Activated T-cell treated with anti-CD3 and anti-CD28 coated beads, Interleukin-2, amount 50 U/mL, for 72 hours (primary cell): ENCODE measurements around the gene KBTBD7. TPM values are rescaled to one million over a fixed set of nuclear protein-coding genes. Genes with fewer than 3 reads are reported as not detected.

Experiments used
- ATAC-seq, 2 donors: fragments of 150-1000 bp; cut with Tn5 transposase; replicated peaks in 1 of 2; 2 replicates each; pipeline ENCODE4 v1.10.0; 2021; ENCODE audit warnings: moderate library complexity in 2 of 2, mild to moderate bottlenecking in 1 of 2
- DNase-seq, 2 donors: peaks; one replicate each; pipeline ENCODE4 v3.0.0; 2021 to 2022; ENCODE audit warnings: mixed read lengths in 1 of 2
- H3K27ac Mint-ChIP-seq: one replicate; pipeline ENCODE4 v1.8.0; 2022; ENCODE audit warnings: mild to moderate bottlenecking, moderate library complexity, mixed read lengths
- H3K27me3 Mint-ChIP-seq: one replicate; pipeline ENCODE4 v1.8.0; 2022; ENCODE audit warnings: low read depth, mixed read lengths
- H3K36me3 Mint-ChIP-seq, 2 donors: one replicate each; pipeline ENCODE4 v1.8.0; 2022; ENCODE audit warnings: mixed read lengths in 2 of 2, mild to moderate bottlenecking in 1 of 2; ENCODE audit not compliant: insufficient read depth in 2 of 2
- H3K4me1 Mint-ChIP-seq: one replicate; pipeline ENCODE4 v1.8.0; 2022; ENCODE audit warnings: low read depth, mixed read lengths
- H3K4me3 Mint-ChIP-seq, 2 donors: one replicate each; pipeline ENCODE4 v1.8.0; 2022; ENCODE audit warnings: mild to moderate bottlenecking in 2 of 2, mixed read lengths in 2 of 2, moderate library complexity in 2 of 2
- H3K9me3 Mint-ChIP-seq, 2 donors: one replicate each; pipeline ENCODE4 v1.8.0; 2022; ENCODE audit warnings: mixed read lengths in 2 of 2
- total RNA-seq, 2 donors: library from RNA; stranded (reverse); gene quantifications; one replicate each; pipeline ENCODE4 v1.2.3, GENCODE V29; 2022

KBTBD7 gene
- total RNA-seq, 2 donors from 2014 or later, result 4.2 to 4.6 TPM

GRCh38 chr13:41213919-41214318 lies 19.6 kb upstream of the KBTBD7 start:
- Mint-ChIP-seq H3K4me1 (no peaks in the 10 kb centered on the region), H3K27me3 (no peaks in the 10 kb centered on the region), H3K9me3 (peaks cover 4 to 11% of the 10 kb centered on the region in 2 donors), H3K4me3 (no peak overlapping the region), H3K36me3 (peaks cover 5 to 15% of the 10 kb centered on the region in 2 donors), H3K27ac (no peak overlapping the region)
- ATAC-seq (no peak), DNase-seq (no peak)

- no peak for DNase-seq
- H3K27me3 Mint-ChIP-seq, result no peaks in the 10 kb centered on the region
- no peak for ATAC-seq
- H3K36me3 Mint-ChIP-seq, result peaks cover 5 to 17% of the 10 kb centered on the region in 2 donors
- no peak overlapping the region for H3K27ac Mint-ChIP-seq
- no peaks in the 10 kb centered on the region for H3K4me1 Mint-ChIP-seq
- no peak overlapping the region for H3K4me3 Mint-ChIP-seq
- H3K9me3 Mint-ChIP-seq, result peaks cover 4 to 13% of the 10 kb centered on the region in 2 donors
Observed at GRCh38 chr13:41213316-41213715, 18.9 kb upstream of the KBTBD7 start.

- Mint-ChIP-seq H3K9me3 (peaks cover 4 to 13% of the 10 kb centered on the region in 2 donors), H3K27me3 (no peaks in the 10 kb centered on the region), H3K36me3 (peaks cover 5 to 17% of the 10 kb centered on the region in 2 donors), H3K4me1 (no peaks in the 10 kb centered on the region), H3K4me3 (no peak overlapping the region), H3K27ac (no peak overlapping the region)
- DNase-seq, result no peak
- ATAC-seq, result no peak
Observed at GRCh38 chr13:41212881-41213280, 18.5 kb upstream of the KBTBD7 start.

- H3K27me3 Mint-ChIP-seq, result no peaks in the 10 kb centered on the region
- H3K36me3 Mint-ChIP-seq, result peaks cover 5 to 17% of the 10 kb centered on the region in 2 donors
- DNase-seq (no peak), ATAC-seq (no peak)
- no peak overlapping the region for H3K4me3 Mint-ChIP-seq
- H3K9me3 Mint-ChIP-seq, result peaks cover 4 to 16% of the 10 kb centered on the region in 2 donors
- no peaks in the 10 kb centered on the region for H3K4me1 Mint-ChIP-seq
- peak overlapping the region; percentile 32 for H3K27ac Mint-ChIP-seq
Observed at GRCh38 chr13:41211062-41211461, 16.7 kb upstream of the KBTBD7 start.

GRCh38 chr13:41206467-41206866 lies 12.1 kb upstream of the KBTBD7 start:
- Mint-ChIP-seq H3K27ac (no peak overlapping the region), H3K4me3 (no peak overlapping the region), H3K36me3 (peaks cover 3 to 9% of the 10 kb centered on the region in 2 donors), H3K4me1 (no peaks in the 10 kb centered on the region), H3K27me3 (no peaks in the 10 kb centered on the region), H3K9me3 (peaks cover 3 to 14% of the 10 kb centered on the region in 2 donors)
- ATAC-seq (no peak), DNase-seq (no peak)

GRCh38 chr13:41203810-41204209 lies 9.4 kb upstream of the KBTBD7 start:
- no peak overlapping the region for H3K4me3 Mint-ChIP-seq
- ATAC-seq, result no peak
- H3K27me3 Mint-ChIP-seq, result no peaks in the 10 kb centered on the region

GRCh38 chr13:41200126-41200525 lies 5.8 kb upstream of the KBTBD7 start:
- no peak overlapping the region for H3K4me3 Mint-ChIP-seq
- no peak for ATAC-seq
- no peak for DNase-seq

More at GRCh38 chr13:41203810-41204209, 9.4 kb upstream of the KBTBD7 start:
- Mint-ChIP-seq H3K9me3 (peaks cover 0 to 5% of the 10 kb centered on the region in 2 donors), H3K36me3 (peaks cover 0 to 2% of the 10 kb centered on the region in 2 donors), H3K4me1 (peaks cover 9% of the 10 kb centered on the region), H3K27ac (no peak overlapping the region)
- no peak for DNase-seq

GRCh38 chr13:41199526-41199925 lies 5.2 kb upstream of the KBTBD7 start:
- no peaks in the 10 kb centered on the region for H3K27me3 Mint-ChIP-seq
- H3K4me3 Mint-ChIP-seq, result no peak overlapping the region
- peaks cover 18% of the 10 kb centered on the region for H3K4me1 Mint-ChIP-seq
- no peaks in the 10 kb centered on the region for H3K36me3 Mint-ChIP-seq
- no peak for ATAC-seq
- H3K9me3 Mint-ChIP-seq, result no peaks in the 10 kb centered on the region
- no peak for DNase-seq
- H3K27ac Mint-ChIP-seq, result no peak overlapping the region

More at GRCh38 chr13:41200126-41200525, 5.8 kb upstream of the KBTBD7 start:
- Mint-ChIP-seq H3K36me3 (no peaks in the 10 kb centered on the region), H3K9me3 (no peaks in the 10 kb centered on the region), H3K27ac (no peak overlapping the region), H3K4me1 (peaks cover 18% of the 10 kb centered on the region), H3K27me3 (no peaks in the 10 kb centered on the region)

- DNase-seq, result no peak
- Mint-ChIP-seq H3K36me3 (peaks cover 1 to 3% of the 10 kb centered on the region in 2 donors), H3K4me1 (peaks cover 20% of the 10 kb centered on the region), H3K27me3 (no peaks in the 10 kb centered on the region), H3K27ac (no peak overlapping the region), H3K9me3 (no peaks in the 10 kb centered on the region), H3K4me3 (no peak overlapping the region)
- ATAC-seq, result no peak
Observed at GRCh38 chr13:41199079-41199478, 4.7 kb upstream of the KBTBD7 start.

- no peak overlapping the region for H3K4me3 Mint-ChIP-seq
- H3K27ac Mint-ChIP-seq, result no peak overlapping the region
- no peak for ATAC-seq
- no peaks in the 10 kb centered on the region for H3K9me3 Mint-ChIP-seq
- H3K27me3 Mint-ChIP-seq, result no peaks in the 10 kb centered on the region
- DNase-seq, result no peak
- peaks cover 45% of the 10 kb centered on the region for H3K4me1 Mint-ChIP-seq
- peaks cover 7 to 8% of the 10 kb centered on the region in 2 donors for H3K36me3 Mint-ChIP-seq
Observed at GRCh38 chr13:41196620-41197019, 2.3 kb upstream of the KBTBD7 start.

- DNase-seq (no peak), ATAC-seq (no peak)
- H3K36me3 Mint-ChIP-seq, result peaks cover 7 to 8% of the 10 kb centered on the region in 2 donors
- H3K4me3 Mint-ChIP-seq, result peak overlapping the region in 1 of 2 donors; percentile 28
- no peaks in the 10 kb centered on the region for H3K27me3 Mint-ChIP-seq
- H3K9me3 Mint-ChIP-seq, result no peaks in the 10 kb centered on the region
- H3K4me1 Mint-ChIP-seq, result peaks cover 47% of the 10 kb centered on the region
- peak overlapping the region; percentile 34 for H3K27ac Mint-ChIP-seq
Observed at GRCh38 chr13:41196011-41196410, 1.6 kb upstream of the KBTBD7 start.

GRCh38 chr13:41193469-41193868 lies 900 bp downstream of the KBTBD7 start:
- ATAC-seq (no peak), DNase-seq (no peak)
- Mint-ChIP-seq H3K27me3 (no peaks in the 10 kb centered on the region), H3K4me1 (peaks cover 49% of the 10 kb centered on the region), H3K4me3 (peak overlapping the region; percentile 88 to 96), H3K36me3 (peaks cover 7 to 8% of the 10 kb centered on the region in 2 donors), H3K9me3 (no peaks in the 10 kb centered on the region), H3K27ac (peak overlapping the region; percentile 21)

- no peak for ATAC-seq
- Mint-ChIP-seq H3K36me3 (peaks cover 4 to 5% of the 10 kb centered on the region in 2 donors), H3K27ac (no peak overlapping the region), H3K4me3 (no peak overlapping the region), H3K4me1 (peaks cover 36% of the 10 kb centered on the region), H3K9me3 (no peaks in the 10 kb centered on the region), H3K27me3 (no peaks in the 10 kb centered on the region)
- DNase-seq, result no peak
Observed at GRCh38 chr13:41188584-41188983, 5.8 kb downstream of the KBTBD7 start.

- peaks cover 16% of the 10 kb centered on the region for H3K4me1 Mint-ChIP-seq
- H3K9me3 Mint-ChIP-seq, result no peaks in the 10 kb centered on the region
- ATAC-seq (no peak), DNase-seq (no peak)
- no peak overlapping the region for H3K4me3 Mint-ChIP-seq
- no peaks in the 10 kb centered on the region for H3K27me3 Mint-ChIP-seq
- H3K36me3 Mint-ChIP-seq, result no peaks in the 10 kb centered on the region
- H3K27ac Mint-ChIP-seq, result no peak overlapping the region
Observed at GRCh38 chr13:41186481-41186880, 7.9 kb downstream of the KBTBD7 start.
